NCI-H1694 (cell line): Measurements from ENCODE around the gene SAMD13.
"Not testable (repeated sequence)": the region's sequence is repeated elsewhere in the genome, so short reads cannot be mapped to it uniquely, and the experiment has no call there.

Experiments
- DNase-seq: peaks from one replicate; lab custom pipeline; 2025; lab: John Stamatoyannopoulos, UW

Gene SAMD13

GRCh38 chr1:84286071-84286470 lies 15.4 kb upstream of the SAMD13 start:
- DNase-seq: no peak

GRCh38 chr1:84287389-84287788 lies 14.1 kb upstream of the SAMD13 start:
- DNase-seq: not testable (repeated sequence)

GRCh38 chr1:84289169-84289785 lies 12.2 kb upstream of the SAMD13 start:
- no peak for DNase-seq

GRCh38 chr1:84291882-84292655 lies 9.4 kb upstream of the SAMD13 start:
- DNase-seq: no peak

GRCh38 chr1:84293766-84294165 lies 7.7 kb upstream of the SAMD13 start:
- DNase-seq: no peak

- DNase-seq: no peak
These were observed 6.8 kb upstream of the SAMD13 start for GRCh38 chr1:84294751-84295150.

GRCh38 chr1:84297546-84298244 lies 3.8 kb upstream of the SAMD13 start:
- DNase-seq: no peak

- DNase-seq: no peak
These were observed 3.2 kb upstream of the SAMD13 start for GRCh38 chr1:84298328-84298683.

GRCh38 chr1:84298684-84299535 lies 2.6 kb upstream of the SAMD13 start:
- DNase-seq: peak; percentile 19

- no peak for DNase-seq
These were observed 1.9 kb upstream of the SAMD13 start for GRCh38 chr1:84299536-84300170.

- no peak for DNase-seq
These were observed 1.0 kb upstream of the SAMD13 start for GRCh38 chr1:84300501-84300900.

GRCh38 chr1:84301785-84302385 lies 377 bp downstream of the SAMD13 start:
- DNase-seq: no peak

- no peak for DNase-seq
These were observed 1.9 kb downstream of the SAMD13 start for GRCh38 chr1:84303314-84303830.

- no peak for DNase-seq
These were observed 5.9 kb downstream of the SAMD13 start for GRCh38 chr1:84307398-84307797.

- no peak for DNase-seq
These were observed 9.8 kb downstream of the SAMD13 start for GRCh38 chr1:84311296-84311695.

GRCh38 chr1:84319662-84320061 lies 18.2 kb downstream of the SAMD13 start:
- DNase-seq: no peak

GRCh38 chr1:84327830-84328229 lies 26.3 kb downstream of the SAMD13 start:
- DNase-seq: no peak

GRCh38 chr1:84330125-84330984 lies 28.8 kb downstream of the SAMD13 start:
- no peak for DNase-seq

GRCh38 chr1:84339503-84339902 lies 38.0 kb downstream of the SAMD13 start:
- no peak for DNase-seq

GRCh38 chr1:84344286-84344685 lies 42.8 kb downstream of the SAMD13 start:
- no peak for DNase-seq
